ENCODE results near the gene JAZF1.
A peak's percentile ranks its signal among the peaks of the same experiment; 100 is the strongest.

Gene JAZF1

GRCh38 chr7:28132959-28133870, 47.4 kb downstream of the JAZF1 start:
- no peak for DNase-seq

GRCh38 chr7:28130277-28130676, 50.3 kb downstream of the JAZF1 start:
- DNase-seq: no peak

- no peak for DNase-seq
These were observed 52.0 kb downstream of the JAZF1 start for GRCh38 chr7:28128608-28129007.

GRCh38 chr7:28126410-28127041, 54.1 kb downstream of the JAZF1 start:
- no peak for DNase-seq

- DNase-seq: no peak
These were observed 54.9 kb downstream of the JAZF1 start for GRCh38 chr7:28125431-28126409.

- no peak for DNase-seq
These were observed 56.2 kb downstream of the JAZF1 start for GRCh38 chr7:28124413-28124812.

DNA sequence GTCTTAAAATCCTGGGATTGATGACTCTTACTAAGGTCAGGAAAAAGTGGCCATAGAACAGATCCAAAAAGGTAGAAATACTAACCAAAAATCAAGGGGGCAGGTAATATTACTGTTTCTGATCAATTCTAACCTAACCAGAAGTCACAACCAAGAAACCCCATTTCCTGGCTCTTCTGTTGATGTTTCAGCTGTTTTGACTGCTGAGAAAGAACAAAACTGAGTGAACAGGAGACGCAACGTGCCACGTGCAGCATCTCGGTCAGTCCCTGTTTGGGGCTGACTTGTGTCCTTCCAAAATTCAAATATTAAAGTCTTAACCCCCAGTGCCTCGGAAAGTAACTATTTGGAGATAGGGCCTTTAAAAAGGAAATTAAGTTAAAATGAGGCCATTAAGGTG, 56.8 kb downstream of the JAZF1 start:
- DNase-seq: no peak

- no peak for DNase-seq
These were observed 59.1 kb downstream of the JAZF1 start for GRCh38 chr7:28121496-28121895.

DNA sequence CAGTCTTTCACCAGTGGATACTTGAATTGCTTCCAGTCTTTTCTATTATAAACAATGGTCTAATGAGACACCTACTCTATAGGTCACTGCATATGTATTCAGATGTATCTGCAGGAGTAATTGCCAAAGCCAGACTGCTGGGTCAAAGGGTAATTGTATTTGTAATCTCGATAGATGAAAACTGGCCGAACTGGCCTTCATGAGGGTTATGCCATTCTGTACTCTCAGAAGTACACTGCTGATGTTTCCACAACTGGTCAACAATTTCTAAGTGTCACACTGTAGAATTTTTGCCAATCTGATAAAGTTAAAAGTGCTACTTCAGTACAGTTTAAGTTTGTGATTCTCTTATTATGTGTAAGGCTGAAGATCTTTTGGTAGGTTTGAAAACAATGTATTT, 64.6 kb downstream of the JAZF1 start:
- no peak for DNase-seq

- DNase-seq: no peak
These were observed 65.3 kb downstream of the JAZF1 start for GRCh38 chr7:28115261-28115660.

- DNase-seq: no peak
These were observed 66.5 kb downstream of the JAZF1 start for GRCh38 chr7:28114056-28114455.

- DNase-seq: peak; percentile 33
These were observed 67.6 kb downstream of the JAZF1 start for GRCh38 chr7:28112883-28113540.

- DNase-seq: no peak
These were observed 68.1 kb downstream of the JAZF1 start for GRCh38 chr7:28112467-28112866.

DNA sequence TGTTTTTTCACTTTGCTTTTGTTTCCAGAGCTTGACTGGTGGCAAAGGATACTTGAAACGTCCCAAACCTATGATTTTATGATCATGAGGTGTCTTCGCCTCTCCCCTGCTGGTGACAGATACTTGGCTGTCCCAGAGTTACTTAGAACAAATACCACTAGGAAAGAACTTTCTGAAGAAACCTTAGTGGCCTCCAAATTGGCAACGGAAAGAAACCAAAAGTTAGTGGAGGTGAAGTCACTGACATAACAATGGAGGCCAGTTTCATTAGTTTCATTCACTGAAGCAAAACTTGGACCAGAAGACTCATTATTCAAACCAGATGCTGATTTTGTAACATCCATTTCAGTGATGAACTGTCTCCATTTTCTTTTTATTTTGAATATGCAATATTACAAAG, 68.6 kb downstream of the JAZF1 start:
- DNase-seq: no peak

GRCh38 chr7:28110427-28111012, 70.1 kb downstream of the JAZF1 start:
- DNase-seq: no peak

- DNase-seq: no peak
These were observed 71.8 kb downstream of the JAZF1 start for GRCh38 chr7:28108747-28109146.

- no peak for DNase-seq
These were observed 72.6 kb downstream of the JAZF1 start for GRCh38 chr7:28107960-28108359.

DNA sequence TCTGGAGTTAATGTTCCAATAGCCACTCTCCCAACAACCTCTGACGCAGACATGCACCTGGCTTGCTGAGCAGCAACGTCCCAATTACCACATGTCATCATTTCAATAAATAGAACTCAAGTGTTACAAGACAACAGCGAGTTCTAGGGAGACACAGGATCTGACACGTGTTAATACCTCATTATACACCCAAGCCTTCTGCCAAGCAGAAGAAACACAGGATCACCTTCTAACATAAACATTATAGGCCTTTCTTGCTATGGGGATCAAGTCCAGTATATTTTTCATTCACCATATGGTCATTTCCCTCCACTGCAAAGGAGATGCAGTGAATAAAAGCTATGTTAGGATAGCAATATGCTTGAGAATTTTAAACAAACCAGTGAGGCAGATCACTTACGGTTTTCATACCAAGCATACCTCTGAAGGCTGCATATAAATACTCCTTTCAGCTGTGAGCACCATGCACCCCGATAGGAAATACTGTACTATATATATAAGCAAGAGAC, 74.2 kb downstream of the JAZF1 start:
- no peak for DNase-seq

GRCh38 chr7:28105234-28105633, 75.4 kb downstream of the JAZF1 start:
- no peak for DNase-seq

GRCh38 chr7:28104811-28105210, 75.8 kb downstream of the JAZF1 start:
- DNase-seq: no peak

DNA sequence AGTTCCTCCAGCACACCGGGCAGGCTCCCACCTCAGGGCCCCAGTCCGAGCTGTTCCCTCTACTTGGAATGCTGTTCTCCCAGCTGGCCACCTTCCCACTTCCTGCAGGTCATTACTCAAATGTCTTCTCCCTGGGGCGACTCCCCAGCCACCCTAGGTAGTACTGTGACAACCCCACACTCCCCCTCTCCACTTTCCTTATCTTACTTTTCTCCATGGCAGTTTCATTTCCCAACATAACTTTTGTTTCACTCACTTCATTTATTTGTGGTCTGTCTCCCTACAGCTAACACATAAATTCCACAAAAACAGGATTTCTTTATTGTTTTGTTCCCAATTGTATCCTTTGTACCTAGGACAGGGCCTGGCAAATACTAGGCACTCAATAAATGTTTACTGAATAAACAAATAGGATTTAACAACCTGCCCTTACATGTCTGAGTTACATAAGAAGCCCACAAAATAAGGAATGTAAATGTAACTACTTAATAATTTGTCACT, 76.5 kb downstream of the JAZF1 start:
- no peak for DNase-seq

- no peak for DNase-seq
These were observed 77.8 kb downstream of the JAZF1 start for GRCh38 chr7:28102797-28103196.
